ENCODE data around the gene ACP4. TPM values are rescaled to one million over a fixed set of nuclear protein-coding genes. Genes with fewer than 3 reads are reported as not detected.

Gene ACP4
- total RNA-seq, 2 donors from 2014 or later = not detected

- H3K4me1 Mint-ChIP-seq = no peaks in the 10 kb centered on the region
- no peak for DNase-seq
- no peak overlapping the region for H3K9ac ChIP-seq (ENCODE audit: extremely low read depth, low read length, poor library complexity, severe bottlenecking)
- no peak for TF ChIP-seq CTCF (conservative IDR thresholded peaks at IDR 0.05)
- H3K27ac Mint-ChIP-seq = no peak overlapping the region
- H3K4me3 ChIP-seq (ENCODE audit: low read length) = no peak overlapping the region
- peaks cover 69% of the 10 kb centered on the region for H3K27me3 Mint-ChIP-seq (ENCODE audit: insufficient read depth)
- no peaks in the 10 kb centered on the region for H3K36me3 ChIP-seq (ENCODE audit: control insufficient read depth, insufficient read depth, low read length)
- no peak overlapping the region for H3K4me3 Mint-ChIP-seq
- H3K9me3 ChIP-seq (ENCODE audit: control insufficient read depth, low read length) = no peaks in the 10 kb centered on the region
- no peaks in the 10 kb centered on the region for H3K4me1 ChIP-seq (ENCODE audit: control insufficient read depth, insufficient read depth, low read length)
- H3K9me3 Mint-ChIP-seq = no peaks in the 10 kb centered on the region
- WGBS, 2 experiments (ENCODE audit: insufficient coverage in 1 of 2, insufficient read length in 1 of 2) = 53 to 76% methylated on average over 2 to 17 of the region's 17 CpGs
- H3K27me3 ChIP-seq (ENCODE audit: control insufficient read depth, insufficient read depth, low read length, poor library complexity, severe bottlenecking) = peaks cover 8% of the 10 kb centered on the region
- no peaks in the 10 kb centered on the region for H3K36me3 Mint-ChIP-seq (ENCODE audit: low read depth)
- no peak overlapping the region for H3K27ac ChIP-seq (ENCODE audit: low read depth, low read length)
These were observed 40.2 kb downstream of the ACP4 start for GRCh38 chr19:50830266-50831025.

GRCh38 chr19:50831026-50831396 is 40.8 kb downstream of the ACP4 start:
- Mint-ChIP-seq H3K4me1 (no peaks in the 10 kb centered on the region), H3K4me3 (no peak overlapping the region), H3K9me3 (no peaks in the 10 kb centered on the region), H3K27me3 (ENCODE audit: insufficient read depth) (peaks cover 67% of the 10 kb centered on the region), H3K36me3 (ENCODE audit: low read depth) (no peaks in the 10 kb centered on the region), H3K27ac (no peak overlapping the region)
- DNase-seq = no peak
- TF ChIP-seq CTCF (conservative IDR thresholded peaks at IDR 0.05) = no peak
- Histone ChIP-seq H3K27ac (ENCODE audit: low read depth, low read length) (no peak overlapping the region), H3K36me3 (ENCODE audit: control insufficient read depth, insufficient read depth, low read length) (no peaks in the 10 kb centered on the region), H3K4me1 (ENCODE audit: control insufficient read depth, insufficient read depth, low read length) (no peaks in the 10 kb centered on the region), H3K9ac (ENCODE audit: extremely low read depth, low read length, poor library complexity, severe bottlenecking) (no peak overlapping the region), H3K9me3 (ENCODE audit: control insufficient read depth, low read length) (no peaks in the 10 kb centered on the region), H3K27me3 (ENCODE audit: control insufficient read depth, insufficient read depth, low read length, poor library complexity, severe bottlenecking) (peaks cover 12% of the 10 kb centered on the region), H3K4me3 (ENCODE audit: low read length) (no peak overlapping the region)
- WGBS, 2 experiments (ENCODE audit: insufficient coverage in 1 of 2, insufficient read length in 1 of 2) = 67 to 72% methylated on average over 7 of the region's 7 CpGs

- Mint-ChIP-seq H3K27ac (no peak overlapping the region), H3K36me3 (ENCODE audit: low read depth) (no peaks in the 10 kb centered on the region), H3K4me1 (no peaks in the 10 kb centered on the region), H3K4me3 (no peak overlapping the region), H3K27me3 (ENCODE audit: insufficient read depth) (peaks cover 70% of the 10 kb centered on the region), H3K9me3 (no peaks in the 10 kb centered on the region)
- Histone ChIP-seq H3K9me3 (ENCODE audit: control insufficient read depth, low read length) (no peaks in the 10 kb centered on the region), H3K9ac (ENCODE audit: extremely low read depth, low read length, poor library complexity, severe bottlenecking) (no peak overlapping the region), H3K27ac (ENCODE audit: low read depth, low read length) (no peak overlapping the region), H3K4me1 (ENCODE audit: control insufficient read depth, insufficient read depth, low read length) (no peaks in the 10 kb centered on the region), H3K36me3 (ENCODE audit: control insufficient read depth, insufficient read depth, low read length) (no peaks in the 10 kb centered on the region), H3K4me3 (ENCODE audit: low read length) (no peak overlapping the region), H3K27me3 (ENCODE audit: control insufficient read depth, insufficient read depth, low read length, poor library complexity, severe bottlenecking) (peaks cover 26% of the 10 kb centered on the region)
- WGBS, 2 experiments (ENCODE audit: insufficient coverage in 1 of 2, insufficient read length in 1 of 2) = 85 to 91% methylated on average over 7 to 8 of the region's 8 CpGs
- no peak for TF ChIP-seq CTCF (conservative IDR thresholded peaks at IDR 0.05)
- DNase-seq = no peak
These were observed 42.5 kb downstream of the ACP4 start for GRCh38 chr19:50832666-50833065.
